HG03432 (cell line): ENCODE results near the gene ZC3H12A.
A peak's percentile ranks its signal among the peaks of the same experiment; 100 is the strongest.

Experiments used
- ATAC-seq: cut with Tn5 transposase; IDR thresholded peaks from one replicate; pipeline ENCODE4 v1.9.1; 2021; ENCODE audit warnings: mild to moderate bottlenecking, moderate library complexity; ENCODE audit not compliant: unreplicated experiment

ZC3H12A gene

DNA sequence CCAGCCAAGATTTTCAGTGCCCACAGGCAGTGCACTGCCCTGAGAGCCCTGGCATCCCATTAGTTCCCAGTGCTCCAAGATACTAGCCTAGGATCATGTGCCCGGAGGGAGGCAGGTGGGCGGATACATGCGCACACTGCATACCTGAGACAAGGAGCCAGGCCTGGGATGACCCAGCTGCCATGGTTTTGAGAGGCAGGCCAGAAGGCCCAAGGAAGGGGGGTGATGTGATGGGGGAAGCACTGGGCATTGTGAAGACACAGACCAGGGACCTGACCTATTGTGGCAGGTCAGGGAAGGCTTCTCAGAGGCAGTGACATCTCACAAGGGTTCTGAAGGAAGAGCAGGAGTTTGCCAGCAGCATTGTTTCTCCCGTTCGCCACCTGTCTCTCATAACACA is 3.6 kb downstream of the ZC3H12A start:
- no peak for ATAC-seq

- ATAC-seq, result no peak
Measured at GRCh38 chr1:37478451-37478881, 4.1 kb downstream of the ZC3H12A start.

DNA sequence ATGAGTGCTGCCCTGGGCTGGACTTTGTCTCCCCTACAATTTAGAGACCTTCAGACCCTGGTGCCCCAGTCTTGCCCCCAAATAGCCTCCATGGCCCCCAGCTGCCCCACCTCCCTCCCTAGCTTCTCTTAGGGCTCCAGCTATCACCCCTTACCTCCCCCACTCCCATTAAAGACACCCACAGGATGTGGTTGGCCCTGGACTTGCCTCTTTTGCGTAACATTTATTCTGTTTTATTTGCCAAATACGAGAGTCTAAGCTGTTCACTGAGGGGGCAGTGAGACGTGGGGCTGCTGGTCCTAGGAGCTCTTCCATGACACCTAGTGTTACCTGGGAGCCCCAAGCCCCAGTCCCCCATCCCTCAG is 4.5 kb downstream of the ZC3H12A start:
- ATAC-seq, result no peak

- peak; percentile 39 for ATAC-seq
Measured at GRCh38 chr1:37479255-37480124, 5.1 kb downstream of the ZC3H12A start.

DNA sequence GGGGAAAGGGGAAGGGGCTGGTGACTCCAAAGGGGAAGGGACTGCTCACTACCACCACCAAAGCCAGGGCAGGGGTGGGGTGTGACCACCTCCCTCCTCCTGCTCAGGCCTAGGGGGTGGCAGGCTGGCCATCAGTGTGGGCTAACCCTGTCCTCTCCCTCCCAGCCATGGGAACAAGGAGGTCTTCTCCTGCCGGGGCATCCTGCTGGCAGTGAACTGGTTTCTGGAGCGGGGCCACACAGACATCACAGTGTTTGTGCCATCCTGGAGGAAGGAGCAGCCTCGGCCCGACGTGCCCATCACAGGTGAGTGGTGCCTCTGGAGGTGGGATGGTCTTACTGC is 5.7 kb downstream of the ZC3H12A start:
- ATAC-seq, result no peak

DNA sequence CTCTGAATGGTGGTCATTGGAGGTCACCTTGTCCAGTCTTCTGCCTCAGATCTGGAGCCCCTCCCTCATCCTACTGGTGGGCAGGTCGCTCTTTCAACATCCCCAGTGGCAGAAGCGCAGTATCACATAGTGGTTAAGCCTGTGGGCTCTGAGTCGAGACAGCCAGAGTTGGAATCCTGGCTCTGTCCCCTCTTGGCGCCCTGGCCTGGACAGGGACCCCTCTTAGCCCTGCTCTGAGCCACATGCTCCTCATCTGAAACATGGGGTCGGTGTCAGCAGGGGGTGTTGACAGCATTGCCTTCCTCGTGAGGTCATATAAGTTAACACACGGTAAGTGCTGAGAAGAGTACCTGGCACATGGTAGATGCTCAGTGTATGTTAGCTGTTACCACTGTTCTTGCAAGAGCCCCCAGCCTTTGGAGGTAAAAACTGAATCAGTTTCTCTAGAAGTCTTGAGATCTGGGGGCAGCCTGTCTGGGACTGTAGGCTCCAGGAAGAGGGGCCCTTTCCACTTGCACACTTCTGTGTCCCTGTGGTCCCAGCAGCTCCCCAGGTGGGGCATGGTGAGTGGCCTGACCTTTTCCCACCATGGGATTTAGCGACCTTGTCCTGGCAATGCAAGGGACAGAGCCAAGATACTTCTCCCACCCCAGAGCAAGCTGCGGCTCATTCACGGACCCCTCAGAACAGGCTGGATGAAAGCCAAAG is 6.4 kb downstream of the ZC3H12A start:
- ATAC-seq, result no peak

DNA sequence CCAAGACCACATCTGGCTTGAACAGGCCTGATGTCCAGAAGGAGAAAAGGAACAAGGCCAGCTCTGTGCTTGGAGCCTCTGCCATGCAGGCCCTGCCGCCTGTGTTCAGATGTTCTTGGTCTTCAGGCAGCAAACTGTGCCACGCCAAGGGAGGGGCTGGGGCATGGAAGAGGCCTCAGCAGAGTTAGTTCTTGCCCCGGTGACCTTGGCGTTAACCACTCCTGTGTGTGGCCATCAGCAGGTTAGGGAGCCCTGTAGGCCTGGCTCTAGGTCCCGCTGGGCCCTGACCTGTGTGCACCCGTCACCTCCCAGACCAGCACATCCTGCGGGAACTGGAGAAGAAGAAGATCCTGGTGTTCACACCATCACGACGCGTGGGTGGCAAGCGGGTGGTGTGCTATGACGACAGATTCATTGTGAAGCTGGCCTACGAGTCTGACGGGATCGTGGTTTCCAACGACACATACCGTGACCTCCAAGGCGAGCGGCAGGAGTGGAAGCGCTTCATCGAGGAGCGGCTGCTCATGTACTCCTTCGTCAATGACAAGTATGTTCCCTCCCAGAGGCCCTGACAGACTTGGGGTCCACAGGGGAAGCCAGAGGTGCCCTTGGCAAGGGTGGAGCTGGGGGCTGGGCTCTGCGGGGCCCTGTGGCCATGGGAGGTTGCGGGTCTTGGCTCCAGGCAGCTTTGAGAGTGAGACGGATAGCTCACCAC is 7.1 kb downstream of the ZC3H12A start:
- ATAC-seq, result no peak

DNA sequence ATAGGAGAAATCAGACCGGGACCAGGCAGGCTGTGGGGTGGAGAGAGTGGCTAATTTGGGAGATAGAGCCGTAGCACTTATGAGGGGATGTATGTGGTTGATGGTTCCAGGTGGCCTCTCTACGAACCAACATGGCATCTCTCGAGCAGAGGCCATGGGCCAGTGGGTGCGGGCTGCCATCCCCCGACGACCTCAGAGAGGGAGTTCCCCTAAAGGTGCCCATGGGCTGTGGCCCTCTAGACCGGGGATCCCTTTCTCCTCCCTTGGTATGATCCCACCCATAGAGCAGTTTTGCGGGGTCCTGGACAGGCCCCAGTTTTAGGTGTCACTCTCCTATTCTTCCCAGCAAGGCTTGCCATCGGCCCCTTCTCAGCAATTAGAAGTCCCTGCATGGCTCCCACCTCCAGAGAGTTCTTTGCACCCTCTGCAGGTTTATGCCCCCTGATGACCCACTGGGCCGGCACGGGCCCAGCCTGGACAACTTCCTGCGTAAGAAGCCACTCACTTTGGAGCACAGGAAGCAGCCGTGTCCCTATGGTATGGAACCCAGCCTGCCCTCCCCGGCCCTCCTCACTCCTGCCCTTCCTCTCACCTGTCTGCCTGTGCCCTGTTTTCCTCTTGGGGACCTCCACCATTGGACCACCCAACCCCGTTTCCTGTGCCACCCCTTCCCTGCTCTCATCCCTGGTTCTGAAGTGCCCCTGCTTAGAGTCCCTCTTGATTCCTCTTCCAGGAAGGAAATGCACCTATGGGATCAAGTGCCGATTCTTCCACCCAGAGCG is 7.8 kb downstream of the ZC3H12A start:
- no peak for ATAC-seq

DNA sequence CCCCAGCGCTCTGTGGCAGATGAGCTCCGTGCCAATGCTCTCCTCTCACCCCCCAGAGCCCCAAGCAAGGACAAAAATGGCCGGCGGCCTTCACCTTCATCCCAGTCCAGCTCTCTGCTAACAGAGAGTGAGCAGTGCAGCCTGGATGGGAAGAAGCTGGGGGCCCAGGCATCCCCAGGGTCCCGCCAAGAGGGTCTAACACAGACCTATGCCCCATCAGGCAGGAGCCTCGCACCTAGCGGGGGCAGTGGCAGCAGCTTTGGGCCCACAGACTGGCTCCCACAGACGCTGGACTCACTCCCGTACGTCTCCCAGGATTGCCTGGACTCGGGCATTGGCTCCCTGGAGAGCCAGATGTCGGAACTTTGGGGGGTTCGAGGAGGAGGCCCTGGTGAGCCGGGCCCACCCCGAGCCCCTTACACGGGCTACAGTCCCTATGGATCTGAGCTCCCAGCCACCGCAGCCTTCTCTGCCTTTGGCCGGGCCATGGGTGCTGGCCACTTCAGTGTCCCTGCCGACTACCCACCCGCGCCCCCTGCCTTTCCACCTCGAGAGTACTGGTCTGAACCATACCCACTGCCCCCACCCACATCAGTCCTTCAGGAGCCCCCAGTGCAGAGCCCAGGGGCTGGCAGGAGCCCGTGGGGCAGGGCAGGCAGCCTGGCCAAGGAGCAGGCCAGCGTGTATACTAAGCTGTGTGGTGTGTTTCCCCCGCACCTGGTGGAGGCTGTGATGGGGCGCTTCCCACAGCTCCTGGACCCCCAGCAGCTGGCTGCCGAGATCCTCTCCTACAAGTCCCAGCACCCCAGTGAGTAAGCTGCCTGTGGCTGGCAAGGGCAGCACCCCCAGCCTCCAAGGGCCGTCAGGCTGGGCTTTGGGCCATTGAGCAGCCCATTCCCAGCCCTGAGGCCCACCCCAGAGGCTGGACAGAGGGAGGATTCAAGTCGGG is 8.7 kb downstream of the ZC3H12A start:
- ATAC-seq, result no peak

- ATAC-seq, result no peak
Measured at GRCh38 chr1:37483785-37484184, 9.4 kb downstream of the ZC3H12A start.

DNA sequence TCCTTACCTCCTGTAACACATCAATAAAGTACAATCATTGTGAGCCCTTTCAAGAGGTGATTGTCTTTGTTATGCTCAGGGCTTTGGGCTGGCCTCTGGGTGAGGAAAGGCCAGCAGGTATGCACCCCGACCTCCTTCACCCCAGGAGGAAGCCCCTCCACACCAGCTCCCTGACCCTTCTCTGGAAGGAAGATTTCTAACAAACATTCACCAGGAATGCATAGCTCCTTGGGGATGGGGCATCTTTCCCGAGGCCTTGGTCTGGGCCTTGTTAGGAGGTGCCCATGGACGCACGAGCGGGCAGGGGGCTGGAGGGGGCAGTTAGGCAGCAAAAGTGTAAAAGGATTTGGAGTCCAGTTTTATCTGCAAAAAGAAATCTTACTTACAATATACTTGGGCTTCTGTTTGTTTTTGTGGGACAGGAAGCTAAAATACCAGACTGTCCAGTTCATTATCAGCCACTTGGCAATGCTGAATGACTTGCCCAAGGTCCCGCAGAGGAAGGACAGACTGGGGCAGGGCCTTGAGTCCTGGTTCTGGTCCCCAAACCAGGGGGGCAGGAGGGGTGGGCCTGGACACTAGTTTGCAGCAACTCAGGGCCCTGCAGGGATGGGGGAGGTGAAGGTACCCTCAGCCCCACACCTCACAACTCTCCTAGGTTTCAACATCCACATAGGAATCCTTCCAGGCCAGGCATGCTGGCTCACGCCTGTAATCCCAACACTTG is 10.1 kb downstream of the ZC3H12A start:
- ATAC-seq, result no peak

DNA sequence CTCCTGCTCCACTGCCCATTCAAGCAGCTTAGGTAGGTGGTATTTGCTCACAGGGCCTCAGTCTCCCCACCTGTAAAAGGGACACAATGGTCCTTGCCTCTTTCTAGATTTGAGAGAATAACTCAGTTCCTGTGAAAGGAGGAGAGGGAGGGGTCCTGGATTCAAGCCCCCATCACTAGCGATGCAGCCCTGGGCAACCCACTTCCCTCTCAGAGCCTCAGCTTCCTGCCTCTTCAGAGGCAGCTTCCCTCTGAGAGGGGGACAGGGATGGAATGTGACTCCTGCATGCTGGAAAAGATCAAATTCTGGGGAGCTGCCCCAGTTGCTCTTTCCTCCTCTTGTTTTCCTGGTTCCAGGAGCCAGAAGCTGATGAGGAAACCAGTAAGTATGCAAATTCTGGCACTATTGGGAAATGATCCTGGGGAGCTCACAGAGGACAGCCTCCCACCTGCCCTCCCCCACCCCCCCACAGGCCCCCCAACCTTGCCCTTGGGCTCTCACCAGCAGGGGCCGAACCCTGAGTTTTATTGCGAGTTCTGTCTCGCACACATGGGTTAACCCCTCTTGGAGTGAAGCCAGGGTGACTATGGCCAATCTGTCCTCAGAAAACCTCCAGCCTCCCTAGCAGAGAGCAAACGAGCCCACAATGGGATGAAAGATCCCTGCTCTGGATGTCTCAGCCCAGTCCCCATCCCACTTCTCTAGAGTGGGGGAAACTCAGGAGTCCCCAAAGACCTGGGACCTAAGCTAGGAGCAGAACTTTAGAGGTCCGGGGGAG is 11.7 kb downstream of the ZC3H12A start:
- no peak for ATAC-seq

DNA sequence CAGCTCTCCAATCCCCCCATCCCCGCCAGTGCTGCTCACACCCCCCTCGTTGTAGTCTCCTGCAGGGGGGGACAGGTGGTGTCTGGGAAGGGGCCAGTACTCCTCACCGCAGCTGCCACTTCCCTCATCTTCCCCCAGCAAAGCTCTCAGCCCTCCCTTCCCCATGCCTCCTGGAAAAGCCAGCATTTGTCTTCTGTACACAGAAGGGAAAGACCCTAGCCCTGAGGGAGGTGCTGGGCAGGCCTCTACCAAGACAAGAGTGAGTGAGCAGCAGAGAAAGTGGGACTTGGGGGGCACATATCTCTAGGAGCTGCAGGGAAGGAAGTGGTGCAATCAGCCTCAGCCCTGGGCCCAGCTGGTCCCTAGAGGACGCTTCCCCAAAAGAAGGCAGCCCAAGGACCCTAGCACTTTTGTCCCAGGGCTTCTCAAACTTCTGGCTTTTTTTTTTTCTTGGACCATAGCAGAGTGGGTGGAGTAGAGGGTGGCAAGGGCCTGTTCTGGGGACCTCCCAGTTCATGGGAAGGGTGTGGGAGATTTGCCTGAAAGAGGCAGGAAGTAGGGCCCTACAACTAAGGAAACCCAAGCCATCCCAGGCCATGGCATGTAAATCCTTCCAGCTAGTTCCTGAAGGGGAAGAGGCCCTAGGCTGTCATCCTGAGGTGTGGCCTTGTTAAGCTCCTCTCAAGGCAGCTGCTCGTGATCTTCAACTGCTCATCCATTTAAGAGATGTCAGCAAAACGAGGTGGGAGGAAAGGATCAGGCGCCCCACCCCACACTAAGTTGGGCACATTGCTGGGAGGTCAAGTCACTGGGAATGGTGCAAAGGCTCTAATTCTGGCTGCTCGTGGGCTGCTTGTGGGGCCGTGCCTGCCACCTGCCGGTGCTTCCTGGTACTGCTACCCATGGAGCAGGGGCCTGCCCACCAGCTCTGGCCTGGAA is 12.6 kb downstream of the ZC3H12A start:
- ATAC-seq, result no peak

DNA sequence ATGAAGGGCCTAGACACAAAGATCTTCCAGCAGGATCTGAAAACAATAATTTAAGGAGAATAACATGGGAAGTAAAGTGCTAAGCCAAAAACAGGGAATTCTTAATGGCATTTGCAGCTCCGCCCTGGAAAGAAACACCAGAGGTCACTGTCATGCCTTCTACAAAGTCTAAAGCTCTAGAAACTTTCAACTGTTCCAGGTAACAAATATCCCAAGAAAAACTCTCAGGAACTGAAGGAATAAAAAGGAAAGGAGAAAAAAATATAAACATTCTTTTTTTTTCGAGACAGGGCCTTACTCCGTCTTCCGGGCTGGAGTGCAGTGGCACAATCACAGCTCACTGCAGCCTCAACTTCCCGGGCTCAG is 13.2 kb downstream of the ZC3H12A start:
- ATAC-seq, result no peak

DNA sequence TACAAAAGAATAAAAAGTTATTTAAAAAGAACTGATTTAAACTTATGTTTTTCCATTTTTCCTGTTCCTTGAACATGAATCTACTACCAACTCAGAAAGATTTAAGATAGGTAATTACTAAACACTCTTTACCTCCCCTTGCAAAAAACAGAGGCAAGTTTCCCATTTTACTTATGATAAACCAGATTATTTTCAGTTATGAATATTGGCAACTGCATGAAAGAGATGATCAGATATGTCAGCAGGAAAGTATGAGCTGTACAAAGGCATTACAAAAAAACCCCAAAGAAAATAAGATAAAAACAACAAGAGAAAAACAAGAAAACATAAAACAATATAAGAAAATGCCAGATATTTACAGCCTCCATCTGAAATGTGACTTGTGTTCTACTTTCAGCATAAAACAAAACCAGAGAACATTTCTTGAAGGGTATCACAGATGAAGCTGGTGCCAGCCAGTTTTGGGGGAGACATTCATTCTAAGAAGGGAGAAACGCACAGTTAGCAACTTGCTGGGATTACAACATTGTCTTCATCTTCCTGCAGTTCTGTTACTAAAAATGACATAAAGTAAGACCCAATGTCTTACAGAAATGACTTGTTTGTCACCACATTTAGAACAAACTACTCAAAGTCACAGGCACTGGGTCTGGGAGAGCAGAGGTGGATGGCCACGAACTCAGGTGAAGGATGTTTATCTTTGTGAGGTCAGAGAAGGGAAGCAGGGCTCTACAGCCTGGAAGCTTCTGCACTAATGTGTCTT is 19.1 kb downstream of the ZC3H12A start:
- ATAC-seq, result no peak

GRCh38 chr1:37495875-37496274 is 21.5 kb downstream of the ZC3H12A start:
- no peak for ATAC-seq

DNA sequence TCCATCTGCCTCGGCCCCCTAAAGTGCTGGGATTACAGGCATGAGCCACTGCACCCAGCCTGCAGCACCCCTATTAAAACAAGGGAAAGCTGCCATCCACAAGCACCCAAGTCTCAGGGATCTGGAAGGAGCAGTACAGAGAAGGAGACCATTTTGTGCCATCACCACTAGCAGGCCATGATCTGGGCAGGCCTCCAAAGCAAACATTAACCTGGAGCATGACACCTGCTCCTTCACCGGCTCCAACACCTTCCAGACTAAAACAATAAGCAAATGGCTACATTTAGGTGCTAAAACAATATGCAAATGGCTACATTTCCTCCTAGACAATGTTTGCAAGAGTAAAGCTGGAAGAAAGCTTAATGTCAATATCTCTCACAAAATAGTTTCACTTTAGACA is 23.5 kb downstream of the ZC3H12A start:
- ATAC-seq, result no peak
